DMS53 (cell line): Measurements from ENCODE around the gene IYD.
"Not testable (repeated sequence)": the region's sequence is repeated elsewhere in the genome, so short reads cannot be mapped to it uniquely, and the experiment has no call there.

Experiments
- DNase-seq: peaks from one replicate; lab custom pipeline; 2025; lab: John Stamatoyannopoulos, UW

Gene IYD

DNA sequence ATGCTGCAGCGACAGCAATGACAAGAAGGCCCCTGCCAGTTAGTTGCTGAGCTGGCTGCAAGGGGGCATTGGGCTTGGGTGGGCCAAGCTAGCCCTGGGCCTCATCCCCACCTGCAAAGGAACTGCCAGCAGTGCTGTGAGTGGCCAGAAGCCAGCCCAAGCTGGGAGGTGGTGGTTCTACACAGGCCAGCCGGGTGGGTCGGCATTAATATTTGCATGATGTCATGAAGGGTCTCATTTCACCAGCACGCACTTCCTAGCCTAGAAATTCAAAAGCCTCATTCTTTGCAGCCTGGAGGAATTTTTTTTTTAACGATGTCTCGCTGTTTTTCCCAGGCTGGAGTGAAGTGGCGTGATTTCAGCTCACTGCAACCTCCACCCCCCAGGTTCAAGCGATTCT lies 62.0 kb downstream of the IYD start:
- DNase-seq = no peak

DNA sequence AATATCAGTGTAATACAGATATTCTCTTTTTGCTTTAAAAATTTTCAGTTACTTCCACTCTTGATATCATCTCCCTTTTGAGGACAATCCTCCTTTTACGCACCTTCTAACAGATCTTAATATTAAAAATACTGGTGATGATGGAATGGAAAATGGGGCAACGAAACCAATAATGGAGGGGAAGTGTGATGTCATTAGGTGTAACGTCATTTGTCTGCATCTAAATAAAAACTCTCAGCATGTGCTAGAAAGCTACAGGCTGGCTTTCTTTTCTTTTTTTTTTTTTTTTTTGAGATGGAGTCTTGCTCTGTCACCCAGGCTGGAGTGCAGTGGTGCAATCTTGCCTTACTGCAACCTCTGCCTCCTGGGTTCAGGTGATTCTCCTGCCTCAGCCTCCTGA lies 66.5 kb downstream of the IYD start:
- no peak for DNase-seq

DNA sequence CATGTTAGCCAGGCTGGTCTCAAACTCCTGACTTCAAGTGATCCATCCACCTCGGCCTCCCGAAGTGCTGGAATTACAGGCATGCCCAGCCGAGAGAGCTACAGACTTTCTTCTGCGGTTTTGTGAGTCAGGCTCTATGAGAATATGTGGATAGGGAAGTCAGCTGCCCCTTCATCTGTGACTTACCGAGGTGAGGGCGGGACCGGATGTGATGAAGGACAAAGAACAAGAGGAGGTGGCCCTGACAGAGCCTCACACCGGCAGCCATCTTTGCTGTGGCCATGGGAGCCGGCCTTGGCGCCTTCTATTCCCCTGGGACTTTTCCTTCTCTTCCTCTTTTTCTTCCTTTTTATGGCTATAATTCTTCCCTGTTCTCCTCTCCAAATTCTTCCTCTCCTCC lies 67.0 kb downstream of the IYD start:
- DNase-seq = no peak

DNA sequence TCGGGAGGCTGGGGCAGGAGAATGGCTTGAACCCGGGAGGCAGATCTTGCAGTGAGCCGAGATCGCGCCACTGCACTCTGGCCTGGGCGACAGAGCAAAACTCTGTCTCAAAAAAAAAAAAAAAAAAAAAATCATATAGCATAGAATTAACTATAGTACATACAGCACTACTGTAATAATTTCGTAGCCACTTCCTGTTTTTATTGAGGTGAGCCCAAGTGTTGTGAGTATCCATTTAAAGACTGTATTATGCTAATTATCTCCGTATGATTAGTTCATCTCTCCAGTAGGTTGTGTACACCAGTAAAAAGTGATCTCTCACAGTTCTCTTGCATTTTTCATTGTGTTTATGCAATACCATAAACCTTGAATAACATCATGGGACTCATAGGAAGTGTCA lies 70.6 kb downstream of the IYD start:
- DNase-seq = no peak

GRCh38 chr6:150443621-150444020 lies 74.8 kb downstream of the IYD start:
- DNase-seq = no peak

DNA sequence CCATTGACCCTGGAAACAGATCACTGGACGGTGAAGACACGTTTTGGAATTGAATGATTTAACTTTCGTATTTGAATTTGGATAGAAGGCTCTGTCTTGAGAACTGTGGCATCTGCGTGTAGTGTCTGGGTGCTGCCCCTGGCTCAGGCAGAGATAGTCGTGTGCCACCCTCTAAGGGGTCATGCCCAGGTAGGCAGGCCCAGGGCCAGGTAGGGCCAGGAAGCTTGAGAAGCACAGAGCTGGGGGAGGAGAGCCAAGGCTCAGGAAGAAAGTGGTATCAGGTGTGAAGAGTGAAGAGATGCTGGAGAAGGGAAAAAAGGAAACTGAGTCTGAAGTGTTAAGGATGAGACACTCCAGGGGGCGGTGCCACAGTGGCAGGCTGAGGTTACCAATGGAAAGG lies 75.5 kb downstream of the IYD start:
- no peak for DNase-seq

DNA sequence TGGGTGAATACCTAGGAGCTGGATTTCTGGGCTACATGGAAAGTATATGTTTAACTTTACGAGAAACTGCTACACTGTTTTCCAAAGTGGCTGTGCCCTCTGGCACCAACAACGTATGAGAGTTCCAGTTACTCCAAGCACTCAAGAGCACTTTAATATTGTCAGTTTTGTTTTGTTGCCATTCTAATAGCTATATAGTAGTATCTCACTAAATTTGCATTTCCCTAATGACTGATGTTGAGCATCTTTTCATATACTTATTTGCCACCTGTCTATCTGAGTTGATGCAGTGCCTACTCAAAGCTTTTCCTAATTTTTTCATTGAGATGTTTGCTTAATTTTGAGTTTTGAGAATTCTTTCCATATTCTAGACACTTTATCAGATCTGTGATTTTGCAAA lies 76.7 kb downstream of the IYD start:
- DNase-seq = no peak

DNA sequence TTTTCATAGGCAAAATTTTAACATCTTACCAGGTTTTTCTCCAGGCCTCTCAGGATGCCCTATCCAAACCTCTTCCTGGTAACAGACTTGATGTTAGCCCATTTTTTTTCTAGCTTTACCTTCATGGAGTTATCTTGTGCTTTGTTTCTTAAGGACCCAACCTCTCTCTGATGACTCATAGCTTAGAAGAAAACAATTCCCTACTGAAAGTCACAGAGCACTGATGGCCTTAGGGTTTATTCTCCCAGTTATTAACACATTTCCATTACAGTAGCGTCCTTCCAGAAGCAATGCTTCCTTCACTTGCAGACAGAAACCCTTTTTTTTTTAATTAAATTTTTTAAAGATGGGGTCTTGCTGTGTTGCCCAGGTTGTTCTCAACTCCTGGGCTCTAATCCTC lies 79.4 kb downstream of the IYD start:
- DNase-seq = peak; percentile 44

DNA sequence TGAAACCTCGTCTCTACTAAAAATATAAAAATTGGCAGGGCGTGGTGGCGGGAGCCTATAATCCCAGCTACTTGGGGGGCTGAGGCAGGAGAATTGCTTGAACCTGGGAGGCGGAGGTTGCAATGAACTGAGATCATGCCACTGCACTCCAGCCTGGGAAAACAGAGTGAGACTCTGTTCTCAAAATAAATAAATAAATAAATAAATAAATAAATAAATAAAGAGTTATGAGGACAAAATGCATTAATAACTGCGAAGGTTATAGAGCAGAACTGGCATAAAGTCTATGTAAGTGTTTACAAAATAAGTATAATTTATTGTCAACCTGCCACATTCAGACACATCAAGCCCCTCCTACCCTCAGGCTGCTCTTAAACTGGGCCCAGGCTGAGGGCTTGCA lies 80.2 kb downstream of the IYD start:
- DNase-seq = not testable (repeated sequence)

- DNase-seq = no peak
Observed at GRCh38 chr6:150450918-150451317, 82.1 kb downstream of the IYD start.

DNA sequence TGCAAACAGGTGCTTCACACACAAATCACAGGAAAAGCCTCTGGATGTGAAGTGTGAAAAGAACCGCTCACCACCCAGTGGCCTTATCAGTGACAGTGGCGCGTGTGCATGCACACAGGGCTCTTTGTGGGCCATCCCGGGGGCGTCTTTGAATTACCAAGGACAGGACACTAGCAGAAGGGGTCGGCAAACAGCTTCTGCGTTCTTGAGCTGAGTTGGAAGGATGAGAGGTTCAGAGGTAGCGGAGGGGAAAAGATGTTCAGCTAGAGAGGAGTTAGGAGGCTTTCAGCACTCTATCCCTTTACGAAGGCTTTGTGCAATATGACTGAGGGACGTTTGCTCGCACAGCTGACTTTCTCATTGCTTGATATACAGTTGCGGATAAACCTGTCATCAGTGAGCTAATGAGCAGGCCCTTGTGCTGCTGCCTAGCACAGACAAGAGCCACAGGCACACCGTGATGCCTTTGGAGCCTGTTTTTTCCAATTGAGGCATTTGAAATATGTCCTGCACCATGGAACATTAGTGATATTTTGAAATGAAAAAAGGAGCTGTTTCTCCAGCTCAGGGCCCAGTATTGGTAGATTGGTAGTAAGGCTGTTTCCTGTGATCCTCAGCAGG lies 83.1 kb downstream of the IYD start:
- DNase-seq = no peak

DNA sequence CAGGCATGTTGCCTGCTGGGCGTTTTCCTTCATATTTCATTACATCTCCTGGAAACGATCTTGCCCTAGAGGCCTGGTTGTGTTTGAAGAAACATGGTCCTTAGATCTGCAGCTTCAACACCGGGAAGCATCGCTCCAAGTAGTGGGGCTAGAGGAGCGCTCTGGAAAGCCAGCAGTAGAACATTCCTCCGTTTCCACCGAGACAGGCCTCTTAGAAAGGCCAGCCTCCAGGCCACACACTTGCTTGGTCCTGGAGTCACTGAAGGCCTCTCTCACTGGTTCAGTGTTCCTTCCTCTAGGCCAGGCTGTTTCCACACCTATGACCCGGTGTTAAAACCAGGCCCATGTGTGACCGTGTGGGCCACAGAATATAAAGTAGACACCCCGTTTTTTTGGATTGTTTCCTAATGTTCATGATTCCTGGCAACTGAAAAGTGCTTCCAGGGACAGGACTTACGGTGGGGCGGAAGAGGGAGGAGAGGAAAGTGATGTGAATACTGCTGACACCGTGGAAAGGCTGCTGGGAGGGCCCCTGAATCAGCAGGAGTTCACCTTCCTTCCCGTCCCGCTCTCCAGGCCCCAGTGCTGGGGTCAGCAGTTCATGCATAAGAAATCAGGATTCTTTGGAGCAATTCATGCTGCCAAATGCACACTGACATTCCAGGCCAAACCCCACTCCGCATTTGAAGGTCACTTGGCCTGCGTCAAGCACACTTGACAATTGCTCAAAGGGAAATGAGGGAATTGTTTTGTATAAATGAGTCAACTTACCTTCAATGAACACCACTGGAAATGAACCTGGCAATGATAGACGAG lies 83.8 kb downstream of the IYD start:
- DNase-seq = no peak

DNA sequence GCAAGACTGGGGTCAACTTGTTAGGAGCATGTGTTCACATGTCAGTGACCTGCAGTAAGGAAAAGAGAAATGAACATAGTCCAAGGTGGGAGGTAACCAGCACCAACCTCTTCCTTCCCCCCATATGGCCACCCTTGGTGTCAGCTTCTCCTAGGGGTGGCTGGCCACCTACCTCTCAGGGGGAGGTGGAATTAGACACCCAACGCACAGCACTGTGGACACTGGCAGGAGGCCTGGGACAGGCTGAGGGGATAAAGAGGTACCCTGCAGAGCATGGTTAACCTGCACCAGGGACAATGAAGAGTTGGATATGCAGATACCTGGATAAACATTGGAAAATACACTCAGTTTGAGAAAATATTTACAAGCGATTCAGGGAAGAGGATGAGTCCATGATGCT lies 84.5 kb downstream of the IYD start:
- DNase-seq = no peak
